NB4 (cell line): ENCODE measurements around the gene UTP11.

ENCODE experiments used
- DNase-seq: peaks from one replicate; pipeline ENCODE4 v3.0.0; 2010; ENCODE audit warnings: low read depth
- H3K4me3 ChIP-seq: one replicate; pipeline ENCODE4 v1.5.1; 2011; ENCODE audit warnings: mild to moderate bottlenecking, low read depth, low read length, moderate library complexity
- CTCF ChIP-seq: IDR thresholded peaks from one replicate; pipeline ENCODE4 v1.5.1; 2012; ENCODE audit warnings: low read depth, low read length
- MYC ChIP-seq: IDR thresholded peaks from 2 replicates; pipeline ENCODE4 v1.6.1; 2011; ENCODE audit warnings: low read depth, low read length
- POLR2A ChIP-seq: IDR thresholded peaks from 2 replicates; pipeline ENCODE4 v1.6.1; 2011; ENCODE audit warnings: mild to moderate bottlenecking; ENCODE audit not compliant: insufficient read length; ENCODE audit errors: extremely low read depth
- TF ChIP-seq, protein P1 (sequence below): IDR thresholded peaks from 2 replicates; pipeline ENCODE4 v1.6.1; 2011; ENCODE audit warnings: low read depth, low read length

UTP11 gene

GRCh38 chr1:38055965-38056364 is 43.4 kb downstream of the UTP11 start:
- DNase-seq: no peak
- TF ChIP-seq CTCF (no peak), POLR2A (no peak), MYC (no peak)
- no peak overlapping the region for H3K4me3 ChIP-seq

GRCh38 chr1:38059635-38060250 is 47.2 kb downstream of the UTP11 start:
- no peak for DNase-seq
- TF ChIP-seq MYC (no peak), POLR2A (no peak), CTCF (no peak)

GRCh38 chr1:38060498-38060897 is 48.0 kb downstream of the UTP11 start:
- no peak for DNase-seq
- H3K4me3 ChIP-seq: no peak overlapping the region
- TF ChIP-seq CTCF: no peak
- no peak for TF ChIP-seq POLR2A
- no peak for TF ChIP-seq MYC
- TF ChIP-seq, protein P1, sequence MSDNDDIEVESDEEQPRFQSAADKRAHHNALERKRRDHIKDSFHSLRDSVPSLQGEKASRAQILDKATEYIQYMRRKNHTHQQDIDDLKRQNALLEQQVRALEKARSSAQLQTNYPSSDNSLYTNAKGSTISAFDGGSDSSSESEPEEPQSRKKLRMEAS: no peak

More at GRCh38 chr1:38059635-38060250, 47.2 kb downstream of the UTP11 start:
- no peak overlapping the region for H3K4me3 ChIP-seq

DNA sequence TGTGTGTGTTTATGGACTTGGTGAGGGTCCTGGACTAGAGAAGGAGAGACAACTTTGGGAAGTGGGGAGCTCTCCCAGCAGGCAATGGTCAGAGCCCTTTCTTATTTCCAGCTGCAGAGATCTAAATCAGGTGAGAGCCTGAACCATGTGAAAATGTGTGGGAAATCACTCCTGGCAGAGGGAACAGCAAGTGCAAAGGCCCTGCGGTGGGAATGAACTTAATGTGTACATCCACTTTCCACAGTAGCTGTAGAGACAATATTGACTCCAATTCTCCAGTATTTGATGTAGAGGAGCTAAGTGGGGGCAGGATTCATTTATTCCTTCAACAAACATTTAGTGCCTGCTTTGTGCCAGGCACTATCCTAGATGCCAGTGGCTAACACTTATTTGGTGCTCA is 48.8 kb downstream of the UTP11 start:
- DNase-seq: no peak
- no peak for TF ChIP-seq CTCF
- TF ChIP-seq MYC: no peak
- TF ChIP-seq POLR2A: no peak
- TF ChIP-seq, protein P1: no peak
- no peak overlapping the region for H3K4me3 ChIP-seq

DNA sequence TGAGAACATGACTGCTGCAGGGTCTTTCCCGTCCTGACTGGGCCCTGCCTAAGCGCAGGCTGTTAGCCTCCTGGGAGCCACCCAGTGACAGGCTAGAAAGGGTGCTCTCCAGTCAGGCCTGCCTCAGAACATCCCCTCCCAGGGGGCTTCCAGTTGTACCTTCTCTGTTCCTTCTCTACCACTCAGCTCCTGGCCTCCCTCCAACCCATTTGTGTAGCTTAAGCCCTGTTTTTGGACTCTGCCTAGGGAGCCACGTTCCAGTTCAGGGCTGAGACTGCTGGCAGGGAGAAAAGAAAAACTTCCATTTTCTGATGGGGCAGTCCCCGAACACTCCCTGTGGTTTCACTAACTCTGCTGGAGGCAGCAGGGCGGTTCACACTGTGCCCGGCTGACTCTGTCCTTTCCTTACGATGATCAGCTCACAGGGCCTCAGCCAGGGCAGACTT is 49.4 kb downstream of the UTP11 start:
- H3K4me3 ChIP-seq: no peak overlapping the region
- TF ChIP-seq MYC: no peak
- TF ChIP-seq, protein P1: no peak
- no peak for TF ChIP-seq CTCF
- TF ChIP-seq POLR2A: no peak
- no peak for DNase-seq
